Measurements from ENCODE around the gene ABCA2. TPM values are rescaled to one million over a fixed set of nuclear protein-coding genes. Genes with fewer than 3 reads are reported as not detected.
A peak's percentile ranks its signal among the peaks of the same experiment; 100 is the strongest.

Gene ABCA2
- total and polyA plus RNA-seq, 9 of the 15 experiments (the other 6 are each of a cell fraction or from before 2014, with no cell fraction given): 0.69 to 16.3 (median 6.1) TPM; not detected in 2

DNA sequence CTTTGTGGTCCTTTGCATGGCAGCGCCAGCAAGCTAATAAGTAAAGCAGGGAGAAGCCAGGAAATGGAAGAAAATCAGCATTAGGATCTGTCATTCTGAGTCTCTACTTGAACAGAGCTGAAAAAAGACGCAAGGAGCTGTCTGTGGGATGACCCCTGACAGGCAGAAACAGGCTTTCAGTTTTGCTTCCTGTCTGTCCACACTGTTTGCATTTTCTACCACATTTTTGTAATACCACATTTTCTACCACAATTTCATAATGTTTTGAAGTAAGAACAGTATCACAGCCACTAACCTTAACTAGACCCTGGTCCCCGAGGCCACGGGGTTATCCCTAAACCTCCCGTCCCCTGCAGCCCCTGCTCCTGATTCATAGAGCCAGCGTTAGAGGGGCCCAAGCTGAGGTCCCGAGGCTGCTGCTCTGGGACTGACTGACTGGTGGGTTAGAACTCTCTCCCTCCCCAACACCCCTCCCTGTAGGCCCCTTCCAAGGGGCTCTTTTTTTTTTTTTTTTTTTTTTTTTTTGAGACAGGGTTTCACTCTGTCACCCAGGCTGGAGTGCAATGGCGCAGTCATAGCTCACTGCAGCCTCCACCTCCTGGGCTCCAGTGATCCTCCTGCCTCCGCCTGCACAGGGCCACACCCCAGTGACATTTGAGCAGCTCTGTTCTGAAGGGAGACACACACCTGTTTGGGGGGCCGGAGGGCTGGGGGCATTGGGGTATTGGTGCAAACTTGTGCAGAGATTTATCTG lies 27.7 kb downstream of the ABCA2 start:
- H3K4me1 ChIP-seq (replicated peaks in 1 of 2; ENCODE audit: control insufficient read depth in 2 of 2, insufficient read depth in 2 of 2, low read length in 2 of 2): peaks cover 22 to 39% of the 10 kb centered on the region in 2 experiments; a peak in 4 of 5 replicates
- ATAC-seq: no peak
- H3K9me1 ChIP-seq (ENCODE audit: control insufficient read depth, insufficient read depth, low read length): no peaks in the 10 kb centered on the region
- intact Hi-C loops (cut with micrococcal nuclease): no loop called here
- no peak for DNase-seq (ENCODE audit: extremely low read depth in 1 of 4, low spot score in 3 of 4)
- WGBS (ENCODE audit: insufficient coverage, low coverage, missing lambda C conversion rate): 30% methylated on average over 8 of the region's 10 CpGs
- H4K20me1 ChIP-seq (replicated peaks; ENCODE audit: control insufficient read depth, insufficient read depth, low read length): no peaks in the 10 kb centered on the region
- peaks cover 1% of the 10 kb centered on the region; the same call in 1 of the 3 replicates for H3K36me3 ChIP-seq (ENCODE audit: control insufficient read depth, insufficient read depth, low read length)
- H3K4me2 ChIP-seq (ENCODE audit: insufficient read depth, low read length): no peak overlapping the region
- TF ChIP-seq NR2C1 (IDR thresholded peaks at IDR 0.05) (no peak), NR2C1 (tag; IDR thresholded peaks at IDR 0.05) (peak; percentile 38; the same call in 1 of the 2 replicates), HDAC6 (IDR thresholded peaks at IDR 0.05; ENCODE audit: low read depth, low read length) (no peak)
- peak overlapping the region; percentile 70; the same call in 1 of the 2 replicates for H2AFZ ChIP-seq (ENCODE audit: low read depth, low read length)
- no peak overlapping the region for H3K4me3 ChIP-seq
- peak; percentile 57 for FAIRE-seq
- H3K9me3 ChIP-seq (replicated peaks; ENCODE audit: control insufficient read depth, insufficient read depth, low read depth, low read length): 0 out of 2 replicates have a peak, but pooled peaks cover 1% of the 10 kb centered on the region
- no peaks in the 10 kb centered on the region for H3K27me3 ChIP-seq (ENCODE audit: control insufficient read depth in 2 of 2, insufficient read depth in 2 of 2, low read length in 2 of 2)
- no peaks in the 10 kb centered on the region for H3K79me2 ChIP-seq (ENCODE audit: control insufficient read depth, insufficient read depth, low read length)
- peak overlapping the region in 1 of 2 experiments; percentile 40; a peak in 1 of 4 replicates for H3K9ac ChIP-seq (ENCODE audit: insufficient read depth in 1 of 2, low read depth in 2 of 2, low read length in 2 of 2)
- in situ Hi-C loops (cut with MboI): no loop called here
- H3K27ac ChIP-seq (ENCODE audit: extremely low read depth, low read depth, low read length): no peak overlapping the region
- ChIA-PET CTCF (ENCODE audit: low intra/inter-chr PET ratio) (no interaction called here), POLR2A (interaction anchor here (0.7 to 1.3 kb wide), 2 partner anchors 8 to 38 kb away, joined by 3 to 5 read pairs; partner anchors contain the start of gene PAXX)
- no TSS peak for BruUV-seq (replicated peaks)

DNA sequence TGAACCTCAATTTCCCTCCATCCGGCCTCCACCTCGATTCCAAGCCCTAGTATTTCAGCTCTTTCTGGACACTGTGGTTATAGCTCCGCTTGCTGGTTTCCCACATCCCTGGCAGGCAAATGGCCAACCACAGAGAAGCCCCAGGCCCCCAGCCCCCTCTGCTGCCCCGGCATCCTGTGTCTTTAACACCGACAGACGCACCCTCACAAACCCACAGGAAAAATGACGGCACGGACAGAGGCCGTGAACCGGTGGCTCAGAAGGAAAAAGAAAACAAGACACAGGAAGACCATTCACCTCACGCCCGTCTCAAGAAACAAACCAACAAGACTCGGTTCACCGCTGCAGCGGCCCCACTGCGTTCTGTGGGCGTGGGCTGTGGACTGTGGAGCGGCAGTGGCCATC lies 30.2 kb downstream of the ABCA2 start:
- DNase-seq (ENCODE audit: extremely low read depth in 1 of 4, low spot score in 3 of 4) (no peak), ATAC-seq (no peak), FAIRE-seq (no peak)
- intact Hi-C loops (cut with micrococcal nuclease) (no loop called here), in situ Hi-C loops (cut with MboI) (no loop called here)
- Histone ChIP-seq H3K27ac (ENCODE audit: extremely low read depth, low read depth, low read length) (peak overlapping the region; percentile 19; the same call in 1 of the 3 replicates), H3K4me3 (no peak overlapping the region), H3K4me1 (replicated peaks in 1 of 2; ENCODE audit: control insufficient read depth in 2 of 2, insufficient read depth in 2 of 2, low read length in 2 of 2) (peaks cover 27 to 63% of the 10 kb centered on the region in 2 experiments; a peak in 4 of 5 replicates), H3K36me3 (ENCODE audit: control insufficient read depth, insufficient read depth, low read length) (peaks cover 22% of the 10 kb centered on the region; the same call in 1 of the 3 replicates), H3K27me3 (ENCODE audit: control insufficient read depth in 2 of 2, insufficient read depth in 2 of 2, low read length in 2 of 2) (no peaks in the 10 kb centered on the region), H3K9me1 (ENCODE audit: control insufficient read depth, insufficient read depth, low read length) (no peaks in the 10 kb centered on the region), H3K9me3 (replicated peaks; ENCODE audit: control insufficient read depth, insufficient read depth, low read depth, low read length) (no peaks in the 10 kb centered on the region; the same call in 1 of the 2 replicates), H3K9ac (ENCODE audit: insufficient read depth in 1 of 2, low read depth in 2 of 2, low read length in 2 of 2) (peak overlapping the region in 1 of 2 experiments; percentile 65; a peak in 1 of 4 replicates), H2AFZ (ENCODE audit: low read depth, low read length) (no peak overlapping the region), H3K79me2 (ENCODE audit: control insufficient read depth, insufficient read depth, low read length) (peaks cover 12% of the 10 kb centered on the region), H3K4me2 (ENCODE audit: insufficient read depth, low read length) (no peak overlapping the region; the same call in 1 of the 2 replicates), H4K20me1 (replicated peaks; ENCODE audit: control insufficient read depth, insufficient read depth, low read length) (no peaks in the 10 kb centered on the region)
- BruUV-seq (replicated peaks): no TSS peak
- WGBS (ENCODE audit: insufficient coverage, low coverage, missing lambda C conversion rate): 59% methylated on average over 14 of the region's 18 CpGs
- CTCF ChIA-PET (ENCODE audit: low intra/inter-chr PET ratio): no interaction called here
- POLR2A ChIA-PET: no interaction called here
- TF ChIP-seq, protein P1, sequence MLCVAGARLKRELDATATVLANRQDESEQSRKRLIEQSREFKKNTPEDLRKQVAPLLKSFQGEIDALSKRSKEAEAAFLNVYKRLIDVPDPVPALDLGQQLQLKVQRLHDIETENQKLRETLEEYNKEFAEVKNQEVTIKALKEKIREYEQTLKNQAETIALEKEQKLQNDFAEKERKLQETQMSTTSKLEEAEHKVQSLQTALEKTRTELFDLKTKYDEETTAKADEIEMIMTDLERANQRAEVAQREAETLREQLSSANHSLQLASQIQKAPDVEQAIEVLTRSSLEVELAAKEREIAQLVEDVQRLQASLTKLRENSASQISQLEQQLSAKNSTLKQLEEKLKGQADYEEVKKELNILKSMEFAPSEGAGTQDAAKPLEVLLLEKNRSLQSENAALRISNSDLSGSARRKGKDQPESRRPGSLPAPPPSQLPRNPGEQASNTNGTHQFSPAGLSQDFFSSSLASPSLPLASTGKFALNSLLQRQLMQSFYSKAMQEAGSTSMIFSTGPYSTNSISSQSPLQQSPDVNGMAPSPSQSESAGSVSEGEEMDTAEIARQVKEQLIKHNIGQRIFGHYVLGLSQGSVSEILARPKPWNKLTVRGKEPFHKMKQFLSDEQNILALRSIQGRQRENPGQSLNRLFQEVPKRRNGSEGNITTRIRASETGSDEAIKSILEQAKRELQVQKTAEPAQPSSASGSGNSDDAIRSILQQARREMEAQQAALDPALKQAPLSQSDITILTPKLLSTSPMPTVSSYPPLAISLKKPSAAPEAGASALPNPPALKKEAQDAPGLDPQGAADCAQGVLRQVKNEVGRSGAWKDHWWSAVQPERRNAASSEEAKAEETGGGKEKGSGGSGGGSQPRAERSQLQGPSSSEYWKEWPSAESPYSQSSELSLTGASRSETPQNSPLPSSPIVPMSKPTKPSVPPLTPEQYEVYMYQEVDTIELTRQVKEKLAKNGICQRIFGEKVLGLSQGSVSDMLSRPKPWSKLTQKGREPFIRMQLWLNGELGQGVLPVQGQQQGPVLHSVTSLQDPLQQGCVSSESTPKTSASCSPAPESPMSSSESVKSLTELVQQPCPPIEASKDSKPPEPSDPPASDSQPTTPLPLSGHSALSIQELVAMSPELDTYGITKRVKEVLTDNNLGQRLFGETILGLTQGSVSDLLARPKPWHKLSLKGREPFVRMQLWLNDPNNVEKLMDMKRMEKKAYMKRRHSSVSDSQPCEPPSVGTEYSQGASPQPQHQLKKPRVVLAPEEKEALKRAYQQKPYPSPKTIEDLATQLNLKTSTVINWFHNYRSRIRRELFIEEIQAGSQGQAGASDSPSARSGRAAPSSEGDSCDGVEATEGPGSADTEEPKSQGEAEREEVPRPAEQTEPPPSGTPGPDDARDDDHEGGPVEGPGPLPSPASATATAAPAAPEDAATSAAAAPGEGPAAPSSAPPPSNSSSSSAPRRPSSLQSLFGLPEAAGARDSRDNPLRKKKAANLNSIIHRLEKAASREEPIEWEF (CRISPR knock-in tag; IDR thresholded peaks at IDR 0.05): no peak
- TF ChIP-seq ZBTB7A (IDR thresholded peaks at IDR 0.05; ENCODE audit: borderline replicate concordance, control insufficient read depth, low read depth, low read length): peak; percentile 17; the same call in 1 of the 2 replicates
- TF ChIP-seq ZFX (CRISPR knock-in tag; IDR thresholded peaks at IDR 0.05): no peak
- TF ChIP-seq SOX6 (IDR thresholded peaks at IDR 0.05): no peak
- no peak for TF ChIP-seq STAG1 (CRISPR knock-in tag; IDR thresholded peaks at IDR 0.05; ENCODE audit: borderline replicate concordance)
- TF ChIP-seq RBFOX2 (IDR thresholded peaks at IDR 0.05; ENCODE audit: low read depth, low read length): 0 out of 2 replicates have a peak, but pooled peaks have one; percentile 14
